AG04450 (cell line): Measurements from ENCODE around the gene CAPZA1. TPM values are rescaled to one million over a fixed set of nuclear protein-coding genes. Genes with fewer than 3 reads are reported as not detected.

Experiments
- CTCF ChIA-PET: fragments of 300-600, 350-600 bp; formaldehyde crosslinking; extraction: SDS; loops from one replicate; lab custom pipeline; 2022; ENCODE audit warnings: antibody characterized with exemption, inconsistent platforms; lab: Charles Lee
- POLR2A ChIA-PET: fragments of 350-600 bp; formaldehyde crosslinking; extraction: SDS; loops from one replicate; lab custom pipeline; 2021; ENCODE audit warnings: antibody characterized with exemption, inconsistent platforms; lab: Yijun Ruan, JAX
- DNase-seq: peaks from one replicate; pipeline ENCODE4 v3.0.0-alpha.2; 2011; ENCODE audit warnings: low read depth, low spot score
- H3K27ac ChIP-seq: one replicate; pipeline ENCODE4 v1.5.1; 2012; ENCODE audit warnings: low read depth, low read length, control low read depth
- H3K27me3 ChIP-seq: one replicate; pipeline ENCODE4 v1.6.0; 2012; ENCODE audit warnings: low read length; ENCODE audit not compliant: control insufficient read depth, insufficient read depth
- H3K4me3 ChIP-seq: 2 replicates; pipeline ENCODE4 v1.5.1; 2011; ENCODE audit warnings: mild to moderate bottlenecking, low read depth, low read length, control low read depth
- H3K9me3 ChIP-seq: 2 replicates; pipeline ENCODE4 v1.5.1; 2012; ENCODE audit warnings: low read length; ENCODE audit not compliant: control insufficient read depth, insufficient read depth
- polyA plus RNA-seq: library from polyadenylated mRNA; depleted of rRNA; stranded (reverse); fragments of >200 nt; gene quantifications from 2 replicates; pipeline ENCODE4 v1.2.3, GENCODE V29; 2011
- TF ChIP-seq, protein P1 (sequence below): IDR thresholded peaks from 2 replicates; pipeline ENCODE4 v1.5.1; 2011; ENCODE audit warnings: low read depth, low read length, control low read depth, inconsistent platforms

Gene CAPZA1
- polyA plus RNA-seq, 1 experiment: 273 TPM

DNA sequence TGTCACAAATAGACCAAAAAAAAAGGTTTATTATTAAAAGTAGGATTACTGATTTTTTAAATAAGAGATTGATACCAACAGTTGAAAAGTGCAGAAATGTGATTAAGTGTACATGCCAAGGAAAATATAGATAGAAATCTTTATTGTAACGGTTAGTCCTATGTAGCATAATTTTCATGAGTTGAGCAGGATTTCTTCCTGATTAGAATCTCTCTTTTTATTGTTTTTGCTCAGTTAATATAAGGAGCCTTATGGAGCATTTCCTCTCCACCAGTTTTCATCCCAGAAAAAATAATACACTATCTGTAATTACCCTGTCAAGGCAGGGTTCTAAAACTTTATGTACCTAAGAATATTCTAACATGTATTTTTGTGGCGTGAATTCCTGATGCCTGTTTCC lies 23.4 kb downstream of the CAPZA1 start:
- H3K27ac ChIP-seq: no peak overlapping the region
- H3K27me3 ChIP-seq: no peaks in the 10 kb centered on the region
- DNase-seq: no peak
- no peak overlapping the region for H3K4me3 ChIP-seq
- no peaks in the 10 kb centered on the region for H3K9me3 ChIP-seq
- TF ChIP-seq, protein P1, sequence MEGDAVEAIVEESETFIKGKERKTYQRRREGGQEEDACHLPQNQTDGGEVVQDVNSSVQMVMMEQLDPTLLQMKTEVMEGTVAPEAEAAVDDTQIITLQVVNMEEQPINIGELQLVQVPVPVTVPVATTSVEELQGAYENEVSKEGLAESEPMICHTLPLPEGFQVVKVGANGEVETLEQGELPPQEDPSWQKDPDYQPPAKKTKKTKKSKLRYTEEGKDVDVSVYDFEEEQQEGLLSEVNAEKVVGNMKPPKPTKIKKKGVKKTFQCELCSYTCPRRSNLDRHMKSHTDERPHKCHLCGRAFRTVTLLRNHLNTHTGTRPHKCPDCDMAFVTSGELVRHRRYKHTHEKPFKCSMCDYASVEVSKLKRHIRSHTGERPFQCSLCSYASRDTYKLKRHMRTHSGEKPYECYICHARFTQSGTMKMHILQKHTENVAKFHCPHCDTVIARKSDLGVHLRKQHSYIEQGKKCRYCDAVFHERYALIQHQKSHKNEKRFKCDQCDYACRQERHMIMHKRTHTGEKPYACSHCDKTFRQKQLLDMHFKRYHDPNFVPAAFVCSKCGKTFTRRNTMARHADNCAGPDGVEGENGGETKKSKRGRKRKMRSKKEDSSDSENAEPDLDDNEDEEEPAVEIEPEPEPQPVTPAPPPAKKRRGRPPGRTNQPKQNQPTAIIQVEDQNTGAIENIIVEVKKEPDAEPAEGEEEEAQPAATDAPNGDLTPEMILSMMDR: no peak
- ChIA-PET POLR2A (no interaction called here), CTCF (interaction anchor here (0.6 kb wide), 1 partner anchor 38 kb away, joined by 3 read pairs; no protein-coding TSS in a partner anchor)

DNA sequence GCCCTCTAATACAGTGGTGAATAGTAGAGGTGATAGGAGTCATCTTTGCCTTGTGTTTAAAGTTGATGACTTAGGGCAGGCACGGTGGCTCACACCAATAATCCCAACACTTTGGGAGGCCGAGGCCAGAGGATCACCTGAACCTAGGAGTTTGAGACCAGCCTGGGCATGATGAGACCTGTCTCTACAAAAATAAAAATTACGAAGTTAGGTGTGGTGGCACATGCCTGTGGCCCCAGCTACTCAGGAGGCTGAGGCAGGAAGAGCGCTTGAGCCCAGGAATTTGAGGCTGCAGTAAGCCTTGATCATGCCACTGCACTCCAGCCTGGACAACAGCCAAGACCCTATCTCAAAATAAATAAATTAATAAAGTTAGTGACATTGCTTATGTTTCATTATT lies 26.6 kb downstream of the CAPZA1 start:
- POLR2A ChIA-PET: no interaction called here
- no peak overlapping the region for H3K4me3 ChIP-seq
- CTCF ChIA-PET: interaction anchor here (1.0 to 2.8 kb wide), 4 partner anchors 25 to 255 kb away, joined by 4 to 13 read pairs (median 6); no protein-coding TSS in a partner anchor
- TF ChIP-seq, protein P1: no peak
- no peaks in the 10 kb centered on the region for H3K9me3 ChIP-seq
- H3K27ac ChIP-seq: no peak overlapping the region
- DNase-seq: no peak
- H3K27me3 ChIP-seq: no peaks in the 10 kb centered on the region

DNA sequence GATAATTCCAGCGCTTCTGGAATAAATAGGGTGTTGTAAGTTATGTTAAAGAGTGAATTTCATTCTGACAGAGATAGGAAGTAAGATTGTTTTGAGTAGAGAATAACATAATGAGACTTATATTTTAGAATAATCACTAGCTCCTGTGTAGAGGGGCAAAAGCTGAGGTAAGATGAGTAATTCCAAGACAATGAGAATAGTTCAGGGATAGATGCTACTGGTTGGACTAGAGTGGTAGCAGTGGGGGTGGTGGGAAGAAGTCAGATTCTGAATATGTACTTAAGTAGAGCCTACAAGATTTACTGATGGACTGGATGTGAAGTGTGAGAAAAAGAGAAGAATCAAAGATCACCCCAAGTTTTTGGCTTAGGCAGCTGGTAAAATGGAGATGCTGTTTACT lies 31.6 kb downstream of the CAPZA1 start:
- H3K27ac ChIP-seq: no peak overlapping the region
- no peak for DNase-seq
- H3K27me3 ChIP-seq: no peaks in the 10 kb centered on the region
- H3K4me3 ChIP-seq: no peak overlapping the region
- ChIA-PET CTCF (interaction anchor here (0.9 to 1.5 kb wide), 3 partner anchors 22 to 281 kb away, joined by 3 read pairs; no protein-coding TSS in a partner anchor), POLR2A (no interaction called here)
- no peaks in the 10 kb centered on the region for H3K9me3 ChIP-seq
- TF ChIP-seq, protein P1: no peak

DNA sequence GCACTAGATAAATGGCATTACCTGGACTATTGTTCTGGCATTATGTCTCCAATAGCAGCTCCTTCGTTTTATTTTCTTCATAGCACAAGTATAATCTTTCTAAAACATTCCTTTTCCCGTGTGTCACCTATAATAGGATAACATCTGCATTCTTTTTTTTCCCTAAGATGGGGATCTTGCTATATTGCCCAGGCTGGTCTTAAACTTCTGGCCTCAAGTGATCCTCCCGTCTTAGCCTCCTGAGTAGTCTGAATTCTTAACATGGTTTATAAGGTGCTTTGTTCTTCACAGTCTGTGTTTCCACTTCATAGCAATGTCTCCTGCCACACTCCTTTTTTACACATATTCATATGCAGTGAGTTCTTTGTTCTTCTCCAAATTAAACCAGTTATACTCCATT lies 46.2 kb downstream of the CAPZA1 start:
- Histone ChIP-seq H3K4me3 (no peak overlapping the region), H3K9me3 (no peaks in the 10 kb centered on the region), H3K27ac (no peak overlapping the region), H3K27me3 (no peaks in the 10 kb centered on the region)
- no peak for DNase-seq
- ChIA-PET POLR2A (interaction anchor here (0.5 kb wide), 1 partner anchor 136 kb away, joined by 4 read pairs; no protein-coding TSS in a partner anchor), CTCF (interaction anchor here (1.2 kb wide), 1 partner anchor 164 kb away, joined by 4 read pairs; no protein-coding TSS in a partner anchor)
- TF ChIP-seq, protein P1: no peak

DNA sequence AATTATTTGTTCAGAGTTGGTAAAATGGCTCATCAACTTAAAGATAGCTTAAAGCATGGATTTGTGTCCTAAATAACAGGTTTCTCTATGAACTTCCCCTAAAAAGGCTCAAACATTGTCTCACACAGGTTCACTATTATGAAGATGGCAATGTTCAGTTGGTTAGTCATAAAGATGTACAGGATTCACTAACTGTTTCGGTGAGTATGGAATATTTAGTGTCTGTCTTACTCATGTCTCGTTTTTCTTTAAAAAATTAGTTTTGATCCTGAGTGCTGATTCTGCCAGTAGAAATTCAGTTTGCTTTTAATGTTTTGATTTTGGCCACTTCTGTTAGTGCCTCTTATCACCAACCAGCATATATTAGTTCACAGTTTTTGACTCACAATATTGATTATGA lies 47.3 kb downstream of the CAPZA1 start:
- Histone ChIP-seq H3K4me3 (no peak overlapping the region), H3K9me3 (no peaks in the 10 kb centered on the region), H3K27ac (no peak overlapping the region), H3K27me3 (no peaks in the 10 kb centered on the region)
- no peak for DNase-seq
- POLR2A ChIA-PET: no interaction called here
- TF ChIP-seq, protein P1: no peak
- CTCF ChIA-PET: no interaction called here
